Panc1 (cell line): Measurements from ENCODE around the gene DNAJA3. TPM values are rescaled to one million over a fixed set of nuclear protein-coding genes. Genes with fewer than 3 reads are reported as not detected.

ENCODE experiments used
- ATAC-seq: fragments of 200-7000 bp; cut with Tn5 transposase; 2 replicates; pipeline ENCODE4 v1.9.1; 2020; ENCODE audit warnings: mild to moderate bottlenecking, moderate library complexity
- BruUV-seq: library from RNA; stranded (reverse); fragments of 400-500 nt; replicated peaks from 2 replicates; lab custom pipeline; 2021; lab: Mats Ljungman, UMichigan
- CTCF ChIA-PET: fragments of 300-600 bp; sonication (Branson Sonifier 250); formaldehyde crosslinking; loops from one replicate; lab custom pipeline; 2022; ENCODE audit warnings: antibody characterized with exemption; lab: Charles Lee
- POLR2A ChIA-PET: fragments of 300-600 bp; sonication (Branson Sonifier 250); formaldehyde crosslinking; loops from one replicate; lab custom pipeline; 2022; ENCODE audit warnings: antibody characterized with exemption; lab: Charles Lee
- DNase-seq: peaks from one replicate; pipeline ENCODE4 v3.0.0-alpha.2; 2010; ENCODE audit warnings: low read depth, low spot score
- H3K27ac ChIP-seq: 2 replicates; pipeline ENCODE4 v1.5.1; 2011; ENCODE audit warnings: mild to moderate bottlenecking, low read length, inconsistent platforms
- H3K27me3 ChIP-seq: fragments of 200-500 bp; sonication (Bioruptor generic); 2 replicates; pipeline ENCODE4 v1.6.0; 2014; ENCODE audit warnings: low read length, inconsistent platforms; ENCODE audit not compliant: control insufficient read depth, insufficient read depth
- H3K36me3 ChIP-seq: fragments of 200-500 bp; sonication (Bioruptor generic); 2 replicates; pipeline ENCODE4 v1.5.1; 2014; ENCODE audit warnings: inconsistent platforms, mild to moderate bottlenecking, low read length, moderate library complexity; ENCODE audit not compliant: control insufficient read depth, insufficient read depth
- H3K4me1 ChIP-seq: 2 replicates; pipeline ENCODE4 v1.5.1; 2011; ENCODE audit warnings: inconsistent platforms, mild to moderate bottlenecking, low read length, moderate library complexity; ENCODE audit not compliant: control insufficient read depth, insufficient read depth
- H3K4me3 ChIP-seq, 2 experiments: 2 replicates each; pipeline ENCODE4 v1.5.1; 2011 to 2012; ENCODE audit warnings: low read depth in 2 of 2, low read length in 2 of 2, mild to moderate bottlenecking in 2 of 2, inconsistent platforms in 1 of 2, moderate library complexity in 1 of 2
- H3K9me3 ChIP-seq: fragments of 200-500 bp; sonication (Bioruptor generic); 2 replicates; pipeline ENCODE4 v1.5.1; 2014; ENCODE audit warnings: low read depth, mild to moderate bottlenecking, inconsistent platforms, low read length, moderate library complexity; ENCODE audit not compliant: control insufficient read depth, insufficient read depth
- CTCF ChIP-seq: fragments of 450-650 bp; IDR thresholded peaks from 2 replicates; pipeline ENCODE4 v1.5.1; 2017; ENCODE audit warnings: mild to moderate bottlenecking
- POLR2AphosphoS5 ChIP-seq: IDR thresholded peaks from 2 replicates; pipeline ENCODE4 v1.6.1; 2012; ENCODE audit warnings: mild to moderate bottlenecking, low read depth, low read length, moderate library complexity
- REST ChIP-seq, 2 experiments: IDR thresholded peaks; 2 replicates each; pipeline ENCODE4 v1.6.1; 2011 to 2012; ENCODE audit warnings: low read depth in 2 of 2, control low read depth in 1 of 2, low read length in 1 of 2, mild to moderate bottlenecking in 1 of 2, moderate library complexity in 1 of 2; ENCODE audit not compliant: insufficient read depth in 1 of 2
- SIN3A ChIP-seq: IDR thresholded peaks from 2 replicates; pipeline ENCODE4 v1.6.1; 2012; ENCODE audit warnings: low read depth, mild to moderate bottlenecking, low read length, moderate library complexity, borderline replicate concordance; ENCODE audit not compliant: insufficient read depth
- TCF7L2 ChIP-seq: IDR thresholded peaks from 2 replicates; pipeline ENCODE4 v1.6.1; 2011; ENCODE audit warnings: mild to moderate bottlenecking, low read depth, low read length, inconsistent platforms
- in situ Hi-C: cut with HindIII; loops from 2 replicates; pipeline ENCODE4 v1.10.0; 2016; ENCODE audit warnings: low sequenced_read_pairs, low pct_unique_long_range_greater_than_20kb
- intact Hi-C: fragments of 100-400 bp; cut with micrococcal nuclease; formaldehyde crosslinking; loops from one replicate; pipeline ENCODE4 v1.10.0; 2022; ENCODE audit not compliant: unreplicated experiment
- total RNA-seq: library from RNA; stranded (reverse); gene quantifications from one replicate; pipeline ENCODE4 v1.2.1, GENCODE V29; 2021; ENCODE audit not compliant: unreplicated experiment

The DNAJA3 gene
- total RNA-seq, 1 experiment from 2014 or later: 68.7 TPM

GRCh38 chr16:4428500-4428899, 2.8 kb downstream of the DNAJA3 start:
- no peak for ATAC-seq
- ChIA-PET POLR2A (no interaction called here), CTCF (no interaction called here)
- TF ChIP-seq POLR2AphosphoS5 (no peak), SIN3A (no peak), TCF7L2 (no peak), REST (IDR thresholded peaks at IDR 0.05; ENCODE audit: insufficient read depth in 1 of 2, low read depth in 2 of 2, low read length in 1 of 2) (no peak), CTCF (no peak)
- Histone ChIP-seq H3K9me3 (no peaks in the 10 kb centered on the region), H3K36me3 (no peaks in the 10 kb centered on the region), H3K4me3 (no peak overlapping the region), H3K27me3 (no peaks in the 10 kb centered on the region), H3K4me1 (peaks cover 17% of the 10 kb centered on the region), H3K27ac (no peak overlapping the region)
- no peak for DNase-seq
- intact Hi-C loops: no loop called here
- no TSS peak for BruUV-seq
- in situ Hi-C loops: no loop called here

- H3K36me3 ChIP-seq: peaks cover 11% of the 10 kb centered on the region; the same call in 1 of the 2 replicates
- BruUV-seq: no TSS peak
- no peak overlapping the region for H3K4me3 ChIP-seq
- no peaks in the 10 kb centered on the region for H3K27me3 ChIP-seq
- POLR2A ChIA-PET: no interaction called here
- in situ Hi-C loops (no loop called here), intact Hi-C loops (no loop called here)
- peaks cover 13% of the 10 kb centered on the region for H3K4me1 ChIP-seq
- ATAC-seq (no peak), DNase-seq (no peak)
- CTCF ChIA-PET: no interaction called here
- H3K27ac ChIP-seq: no peak overlapping the region
- TF ChIP-seq TCF7L2: no peak
- no peak for TF ChIP-seq SIN3A
- no peak for TF ChIP-seq REST (IDR thresholded peaks at IDR 0.05; ENCODE audit: insufficient read depth in 1 of 2, low read depth in 2 of 2, low read length in 1 of 2)
- no peak for TF ChIP-seq POLR2AphosphoS5
- no peak for TF ChIP-seq CTCF
- no peaks in the 10 kb centered on the region for H3K9me3 ChIP-seq
Measured at GRCh38 chr16:4431023-4431422, 5.4 kb downstream of the DNAJA3 start.
